DOHH2 (cell line): ENCODE data around the gene SLC22A12.

Source experiments
- H3F3A ChIP-seq: fragments of 200-600 bp; sonication (generic), shearing (Covaris generic); 2 replicates; pipeline ENCODE4 v1.6.0; 2016; ENCODE audit warnings: antibody characterized with exemption, mild to moderate bottlenecking; ENCODE audit not compliant: control insufficient read depth, insufficient read depth
- H3K27ac ChIP-seq: fragments of 200-600 bp; sonication (generic); 2 replicates; pipeline ENCODE4 v1.5.1; 2014; ENCODE audit warnings: low read depth, mild to moderate bottlenecking, low read length, moderate library complexity
- H3K27me3 ChIP-seq: fragments of 200-600 bp; sonication (generic); 2 replicates; pipeline ENCODE4 v1.6.1; 2014; ENCODE audit warnings: mild to moderate bottlenecking, low read length, mixed read lengths; ENCODE audit not compliant: control insufficient read depth
- H3K36me3 ChIP-seq: fragments of 200-600 bp; sonication (generic); 2 replicates; pipeline ENCODE4 v1.6.1; 2014; ENCODE audit warnings: mild to moderate bottlenecking, low read length, moderate library complexity, mixed read lengths; ENCODE audit not compliant: control insufficient read depth
- H3K4me1 ChIP-seq: fragments of 200-600 bp; sonication (generic); 2 replicates; pipeline ENCODE4 v1.6.1; 2014; ENCODE audit warnings: mild to moderate bottlenecking, low read length, mixed read lengths; ENCODE audit not compliant: control insufficient read depth
- H3K4me2 ChIP-seq: fragments of 200-600 bp; sonication (generic); 2 replicates; pipeline ENCODE4 v1.6.0; 2014; ENCODE audit warnings: mild to moderate bottlenecking, low read length, moderate library complexity
- H3K4me3 ChIP-seq: fragments of 200-600 bp; sonication (generic); 2 replicates; pipeline ENCODE4 v1.5.1; 2014; ENCODE audit warnings: mild to moderate bottlenecking, low read length, mixed read lengths
- H3K79me2 ChIP-seq: fragments of 200-600 bp; sonication (generic); 2 replicates; pipeline ENCODE4 v1.6.1; 2014; ENCODE audit warnings: mild to moderate bottlenecking, low read length, mixed read lengths; ENCODE audit not compliant: control insufficient read depth
- H3K9me2 ChIP-seq: fragments of 200-600 bp; sonication (generic); replicated peaks from 2 replicates; pipeline ENCODE4 v1.6.1; 2014; ENCODE audit warnings: mild to moderate bottlenecking, low read length, mixed read lengths; ENCODE audit not compliant: control insufficient read depth
- H3K9me3 ChIP-seq: fragments of 200-600 bp; sonication (generic); 2 replicates; pipeline ENCODE4 v1.6.1; 2014; ENCODE audit warnings: antibody characterized with exemption, low read length, mixed read lengths; ENCODE audit not compliant: control insufficient read depth, insufficient read depth
- H4K20me1 ChIP-seq: fragments of 200-600 bp; sonication (generic); 2 replicates; pipeline ENCODE4 v1.6.0; 2014; ENCODE audit warnings: low read depth, mild to moderate bottlenecking, antibody characterized with exemption, low read length, moderate library complexity; ENCODE audit not compliant: control insufficient read depth, insufficient read depth
- EZH2phosphoT487 ChIP-seq: fragments of 200-600 bp; sonication (generic); IDR thresholded peaks from 2 replicates; pipeline ENCODE4 v1.6.1; 2017; ENCODE audit warnings: borderline replicate concordance, mild to moderate bottlenecking, antibody characterized with exemption, low read length, moderate library complexity, mixed read lengths
- TF ChIP-seq, protein P1 (sequence below): fragments of 200-600 bp; sonication (generic); IDR thresholded peaks from one replicate; pipeline ENCODE4 v1.5.1; 2014; ENCODE audit warnings: antibody characterized with exemption, mild to moderate bottlenecking, low read depth, low read length; ENCODE audit not compliant: poor library complexity, severe bottlenecking

SLC22A12 gene

DNA sequence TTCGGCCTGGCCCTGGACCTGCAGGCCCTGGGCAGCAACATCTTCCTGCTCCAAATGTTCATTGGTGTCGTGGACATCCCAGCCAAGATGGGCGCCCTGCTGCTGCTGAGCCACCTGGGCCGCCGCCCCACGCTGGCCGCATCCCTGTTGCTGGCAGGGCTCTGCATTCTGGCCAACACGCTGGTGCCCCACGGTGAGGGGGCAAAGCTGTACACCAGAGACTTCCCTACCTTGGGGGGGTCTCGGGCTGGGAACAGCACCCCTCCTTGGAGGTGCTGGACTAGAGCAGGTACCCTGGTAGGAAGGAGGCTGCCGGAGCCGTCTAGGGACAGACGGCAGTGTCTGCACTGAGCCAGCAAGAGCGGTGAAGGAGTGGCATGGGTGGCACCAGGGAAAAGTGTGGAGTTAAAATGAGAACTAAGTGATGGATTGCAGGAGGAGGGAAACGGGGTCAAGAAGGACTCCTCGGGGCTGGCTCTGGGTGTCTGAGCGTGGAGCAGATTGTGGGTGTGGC is 8.7 kb downstream of the SLC22A12 start:
- TF ChIP-seq, protein P1, sequence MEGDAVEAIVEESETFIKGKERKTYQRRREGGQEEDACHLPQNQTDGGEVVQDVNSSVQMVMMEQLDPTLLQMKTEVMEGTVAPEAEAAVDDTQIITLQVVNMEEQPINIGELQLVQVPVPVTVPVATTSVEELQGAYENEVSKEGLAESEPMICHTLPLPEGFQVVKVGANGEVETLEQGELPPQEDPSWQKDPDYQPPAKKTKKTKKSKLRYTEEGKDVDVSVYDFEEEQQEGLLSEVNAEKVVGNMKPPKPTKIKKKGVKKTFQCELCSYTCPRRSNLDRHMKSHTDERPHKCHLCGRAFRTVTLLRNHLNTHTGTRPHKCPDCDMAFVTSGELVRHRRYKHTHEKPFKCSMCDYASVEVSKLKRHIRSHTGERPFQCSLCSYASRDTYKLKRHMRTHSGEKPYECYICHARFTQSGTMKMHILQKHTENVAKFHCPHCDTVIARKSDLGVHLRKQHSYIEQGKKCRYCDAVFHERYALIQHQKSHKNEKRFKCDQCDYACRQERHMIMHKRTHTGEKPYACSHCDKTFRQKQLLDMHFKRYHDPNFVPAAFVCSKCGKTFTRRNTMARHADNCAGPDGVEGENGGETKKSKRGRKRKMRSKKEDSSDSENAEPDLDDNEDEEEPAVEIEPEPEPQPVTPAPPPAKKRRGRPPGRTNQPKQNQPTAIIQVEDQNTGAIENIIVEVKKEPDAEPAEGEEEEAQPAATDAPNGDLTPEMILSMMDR = no peak
- no peak for TF ChIP-seq EZH2phosphoT487
- peaks cover 8% of the 10 kb centered on the region; the same call in 1 of the 2 replicates for H3K9me3 ChIP-seq
- H3K4me1 ChIP-seq = no peaks in the 10 kb centered on the region
- H3K36me3 ChIP-seq = no peaks in the 10 kb centered on the region
- H3K79me2 ChIP-seq = no peaks in the 10 kb centered on the region
- no peak overlapping the region for H3K27ac ChIP-seq
- no peaks in the 10 kb centered on the region for H3F3A ChIP-seq
- no peaks in the 10 kb centered on the region for H3K9me2 ChIP-seq
- H3K4me3 ChIP-seq = no peak overlapping the region
- H4K20me1 ChIP-seq = no peaks in the 10 kb centered on the region
- H3K27me3 ChIP-seq = no peaks in the 10 kb centered on the region; the same call in 1 of the 2 replicates
- H3K4me2 ChIP-seq = no peak overlapping the region

DNA sequence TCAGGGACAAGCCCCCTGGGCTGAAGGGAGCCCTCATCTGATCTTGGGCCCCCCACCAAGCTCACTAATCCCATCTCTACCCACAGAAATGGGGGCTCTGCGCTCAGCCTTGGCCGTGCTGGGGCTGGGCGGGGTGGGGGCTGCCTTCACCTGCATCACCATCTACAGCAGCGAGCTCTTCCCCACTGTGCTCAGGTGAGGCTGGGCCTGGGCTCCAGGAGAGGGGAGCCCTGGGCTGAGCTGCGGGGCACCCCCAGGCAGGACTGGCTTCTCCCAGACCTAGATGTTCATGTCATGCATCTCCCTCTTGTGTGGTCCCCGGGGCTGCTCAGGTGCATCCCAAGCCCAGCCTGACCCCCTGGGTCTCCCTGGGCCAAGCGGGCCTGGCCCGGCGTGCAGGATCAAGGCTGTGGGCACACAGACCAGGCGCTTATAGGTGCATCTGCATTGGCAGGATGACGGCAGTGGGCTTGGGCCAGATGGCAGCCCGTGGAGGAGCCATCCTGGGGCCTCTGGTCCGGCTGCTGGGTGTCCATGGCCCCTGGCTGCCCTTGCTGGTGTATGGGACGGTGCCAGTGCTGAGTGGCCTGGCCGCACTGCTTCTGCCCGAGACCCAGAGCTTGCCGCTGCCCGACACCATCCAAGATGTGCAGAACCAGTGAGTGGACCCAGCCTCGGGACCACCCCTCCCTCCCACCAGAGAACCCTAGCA is 9.4 kb downstream of the SLC22A12 start:
- no peaks in the 10 kb centered on the region for H3K9me2 ChIP-seq
- H4K20me1 ChIP-seq = no peaks in the 10 kb centered on the region
- H3K4me3 ChIP-seq = no peak overlapping the region
- H3K9me3 ChIP-seq = peaks cover 6% of the 10 kb centered on the region; the same call in 1 of the 2 replicates
- H3K27ac ChIP-seq = no peak overlapping the region
- peaks cover 4% of the 10 kb centered on the region for H3K27me3 ChIP-seq
- no peaks in the 10 kb centered on the region for H3K4me1 ChIP-seq
- TF ChIP-seq EZH2phosphoT487 = no peak
- TF ChIP-seq, protein P1 = no peak
- no peaks in the 10 kb centered on the region for H3K79me2 ChIP-seq
- no peaks in the 10 kb centered on the region for H3K36me3 ChIP-seq
- H3K4me2 ChIP-seq = no peak overlapping the region
- H3F3A ChIP-seq = no peaks in the 10 kb centered on the region

DNA sequence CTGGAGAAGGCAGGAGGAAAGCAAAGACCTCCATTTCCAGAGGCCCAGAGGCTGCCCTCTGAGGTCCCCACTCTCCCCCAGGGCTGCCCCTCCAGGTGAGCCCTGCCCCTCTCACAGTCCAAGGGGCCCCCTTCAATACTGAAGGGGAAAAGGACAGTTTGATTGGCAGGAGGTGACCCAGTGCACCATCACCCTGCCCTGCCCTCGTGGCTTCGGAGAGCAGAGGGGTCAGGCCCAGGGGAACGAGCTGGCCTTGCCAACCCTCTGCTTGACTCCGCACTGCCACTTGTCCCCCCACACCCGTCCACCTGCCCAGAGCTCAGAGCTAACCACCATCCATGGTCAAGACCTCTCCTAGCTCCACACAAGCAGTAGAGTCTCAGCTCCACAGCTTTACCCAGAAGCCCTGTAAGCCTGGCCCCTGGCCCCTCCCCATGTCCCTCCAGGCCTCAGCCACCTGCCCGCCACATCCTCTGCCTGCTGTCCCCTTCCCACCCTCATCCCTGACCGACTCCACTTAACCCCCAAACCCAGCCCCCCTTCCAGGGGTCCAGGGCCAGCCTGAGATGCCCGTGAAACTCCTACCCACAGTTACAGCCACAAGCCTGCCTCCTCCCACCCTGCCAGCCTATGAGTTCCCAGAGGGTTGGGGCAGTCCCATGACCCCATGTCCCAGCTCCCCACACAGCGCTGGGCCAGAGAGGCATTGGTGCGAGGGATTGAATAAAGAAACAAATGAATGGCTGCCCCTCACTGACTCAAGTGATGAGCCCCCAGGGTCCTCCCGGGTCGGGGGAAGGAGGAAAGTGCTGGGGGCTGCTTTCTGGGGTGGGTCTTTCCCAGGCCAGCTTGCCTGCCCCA is 10.8 kb downstream of the SLC22A12 start:
- no peak overlapping the region for H3K4me2 ChIP-seq
- H3K79me2 ChIP-seq = no peaks in the 10 kb centered on the region
- H3K27ac ChIP-seq = no peak overlapping the region
- TF ChIP-seq, protein P1 = no peak
- no peak for TF ChIP-seq EZH2phosphoT487
- H3K36me3 ChIP-seq = no peaks in the 10 kb centered on the region
- H3K27me3 ChIP-seq = peaks cover 8% of the 10 kb centered on the region
- H3F3A ChIP-seq = no peaks in the 10 kb centered on the region
- no peaks in the 10 kb centered on the region for H3K9me2 ChIP-seq
- no peaks in the 10 kb centered on the region for H3K9me3 ChIP-seq
- H4K20me1 ChIP-seq = no peaks in the 10 kb centered on the region
- H3K4me3 ChIP-seq = no peak overlapping the region
- no peaks in the 10 kb centered on the region for H3K4me1 ChIP-seq
